SK-N-SH treated with all-trans-retinoic acid at 6 μM for 48 hours (cell line): ENCODE measurements around the gene LRRC9.

Source experiments
- ARNTL ChIP-seq: fragments of 450-650 bp; formaldehyde crosslinking; IDR thresholded peaks from 2 replicates; pipeline ENCODE4 v1.5.0; 2020; ENCODE audit warnings: low read depth, mild to moderate bottlenecking, moderate library complexity, borderline replicate concordance
- BACH2 ChIP-seq: fragments of 250-450 bp; sonication (Bioruptor Pico); IDR thresholded peaks from 2 replicates; pipeline ENCODE4 v1.9.0; 2021; ENCODE audit warnings: mild to moderate bottlenecking, borderline replicate concordance
- CSDC2 ChIP-seq: fragments of 250-450 bp; sonication (Bioruptor Pico); IDR thresholded peaks from 2 replicates; pipeline ENCODE4 v1.5.0; 2020; ENCODE audit warnings: mild to moderate bottlenecking, moderate library complexity
- GLIS3 ChIP-seq: fragments of 250-450 bp; sonication (Bioruptor Pico); IDR thresholded peaks from 2 replicates; pipeline ENCODE4 v1.5.0; 2020; ENCODE audit warnings: mild to moderate bottlenecking, moderate library complexity
- ISL1 ChIP-seq: fragments of 250-450 bp; sonication (Bioruptor Pico); IDR thresholded peaks from 2 replicates; pipeline ENCODE4 v2.1.2; 2022; ENCODE audit warnings: mild to moderate bottlenecking, moderate library complexity
- POU6F1 ChIP-seq: fragments of 250-450 bp; sonication (Bioruptor Pico); IDR thresholded peaks from 2 replicates; pipeline ENCODE4 v1.8.0; 2021; ENCODE audit warnings: low read depth, mild to moderate bottlenecking, moderate library complexity, borderline replicate concordance
- RARB ChIP-seq: fragments of 250-450 bp; sonication (Bioruptor Pico); IDR thresholded peaks from 2 replicates; pipeline ENCODE4 v1.8.0; 2021; ENCODE audit warnings: mild to moderate bottlenecking, moderate library complexity
- SNAI2 ChIP-seq: fragments of 250-450 bp; sonication (Bioruptor Pico); IDR thresholded peaks from 2 replicates; pipeline ENCODE4 v1.5.0; 2020; ENCODE audit warnings: mild to moderate bottlenecking, moderate library complexity
- TOX ChIP-seq: fragments of 250-450 bp; sonication (Bioruptor Pico); IDR thresholded peaks from 2 replicates; pipeline ENCODE4 v1.8.0; 2021; ENCODE audit warnings: mild to moderate bottlenecking, moderate library complexity, borderline replicate concordance
- ZFP30 ChIP-seq: fragments of 450-650 bp; formaldehyde crosslinking; IDR thresholded peaks from 2 replicates; pipeline ENCODE4 v1.5.0; 2022; ENCODE audit warnings: mild to moderate bottlenecking, moderate library complexity
- TF ChIP-seq, protein P1 (sequence below): fragments of 250-450 bp; sonication (Bioruptor Pico); IDR thresholded peaks from 2 replicates; pipeline ENCODE4 v1.5.1; 2020; ENCODE audit warnings: low read depth, mild to moderate bottlenecking, moderate library complexity
- TF ChIP-seq, protein P2 (sequence below): fragments of 250-450 bp; sonication (Bioruptor Pico); IDR thresholded peaks from 2 replicates; pipeline ENCODE4 v1.8.0; 2020; ENCODE audit warnings: mild to moderate bottlenecking, moderate library complexity, borderline replicate concordance
- TF ChIP-seq, protein P3 (sequence below): fragments of 250-450 bp; sonication (Bioruptor Pico); IDR thresholded peaks from 2 replicates; pipeline ENCODE4 v1.5.1; 2021; ENCODE audit warnings: mild to moderate bottlenecking, moderate library complexity

GRCh38 chr14:59964251-59965007 is 44.5 kb downstream of the LRRC9 start:
- TF ChIP-seq ZFP30 (CRISPR knock-in tag): no peak
- TF ChIP-seq, protein P1, sequence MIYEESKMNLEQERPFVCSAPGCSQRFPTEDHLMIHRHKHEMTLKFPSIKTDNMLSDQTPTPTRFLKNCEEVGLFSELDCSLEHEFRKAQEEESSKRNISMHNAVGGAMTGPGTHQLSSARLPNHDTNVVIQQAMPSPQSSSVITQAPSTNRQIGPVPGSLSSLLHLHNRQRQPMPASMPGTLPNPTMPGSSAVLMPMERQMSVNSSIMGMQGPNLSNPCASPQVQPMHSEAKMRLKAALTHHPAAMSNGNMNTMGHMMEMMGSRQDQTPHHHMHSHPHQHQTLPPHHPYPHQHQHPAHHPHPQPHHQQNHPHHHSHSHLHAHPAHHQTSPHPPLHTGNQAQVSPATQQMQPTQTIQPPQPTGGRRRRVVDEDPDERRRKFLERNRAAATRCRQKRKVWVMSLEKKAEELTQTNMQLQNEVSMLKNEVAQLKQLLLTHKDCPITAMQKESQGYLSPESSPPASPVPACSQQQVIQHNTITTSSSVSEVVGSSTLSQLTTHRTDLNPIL (CRISPR knock-in tag): no peak
- TF ChIP-seq POU6F1 (CRISPR knock-in tag): no peak
- TF ChIP-seq, protein P2, sequence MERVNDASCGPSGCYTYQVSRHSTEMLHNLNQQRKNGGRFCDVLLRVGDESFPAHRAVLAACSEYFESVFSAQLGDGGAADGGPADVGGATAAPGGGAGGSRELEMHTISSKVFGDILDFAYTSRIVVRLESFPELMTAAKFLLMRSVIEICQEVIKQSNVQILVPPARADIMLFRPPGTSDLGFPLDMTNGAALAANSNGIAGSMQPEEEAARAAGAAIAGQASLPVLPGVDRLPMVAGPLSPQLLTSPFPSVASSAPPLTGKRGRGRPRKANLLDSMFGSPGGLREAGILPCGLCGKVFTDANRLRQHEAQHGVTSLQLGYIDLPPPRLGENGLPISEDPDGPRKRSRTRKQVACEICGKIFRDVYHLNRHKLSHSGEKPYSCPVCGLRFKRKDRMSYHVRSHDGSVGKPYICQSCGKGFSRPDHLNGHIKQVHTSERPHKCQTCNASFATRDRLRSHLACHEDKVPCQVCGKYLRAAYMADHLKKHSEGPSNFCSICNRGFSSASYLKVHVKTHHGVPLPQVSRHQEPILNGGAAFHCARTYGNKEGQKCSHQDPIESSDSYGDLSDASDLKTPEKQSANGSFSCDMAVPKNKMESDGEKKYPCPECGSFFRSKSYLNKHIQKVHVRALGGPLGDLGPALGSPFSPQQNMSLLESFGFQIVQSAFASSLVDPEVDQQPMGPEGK (CRISPR knock-in tag): no peak
- no peak for TF ChIP-seq SNAI2 (CRISPR knock-in tag)
- no peak for TF ChIP-seq BACH2 (CRISPR knock-in tag)
- TF ChIP-seq, protein P3, sequence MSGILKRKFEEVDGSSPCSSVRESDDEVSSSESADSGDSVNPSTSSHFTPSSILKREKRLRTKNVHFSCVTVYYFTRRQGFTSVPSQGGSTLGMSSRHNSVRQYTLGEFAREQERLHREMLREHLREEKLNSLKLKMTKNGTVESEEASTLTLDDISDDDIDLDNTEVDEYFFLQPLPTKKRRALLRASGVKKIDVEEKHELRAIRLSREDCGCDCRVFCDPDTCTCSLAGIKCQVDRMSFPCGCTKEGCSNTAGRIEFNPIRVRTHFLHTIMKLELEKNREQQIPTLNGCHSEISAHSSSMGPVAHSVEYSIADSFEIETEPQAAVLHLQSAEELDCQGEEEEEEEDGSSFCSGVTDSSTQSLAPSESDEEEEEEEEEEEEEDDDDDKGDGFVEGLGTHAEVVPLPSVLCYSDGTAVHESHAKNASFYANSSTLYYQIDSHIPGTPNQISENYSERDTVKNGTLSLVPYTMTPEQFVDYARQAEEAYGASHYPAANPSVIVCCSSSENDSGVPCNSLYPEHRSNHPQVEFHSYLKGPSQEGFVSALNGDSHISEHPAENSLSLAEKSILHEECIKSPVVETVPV (CRISPR knock-in tag): no peak
- TF ChIP-seq CSDC2 (CRISPR knock-in tag): no peak
- no peak for TF ChIP-seq ISL1 (CRISPR knock-in tag)
- TF ChIP-seq GLIS3 (CRISPR knock-in tag): no peak
- no peak for TF ChIP-seq RARB (CRISPR knock-in tag)
- no peak for TF ChIP-seq ARNTL (CRISPR knock-in tag)
- no peak for TF ChIP-seq TOX (CRISPR knock-in tag)
